ENCODE data around the gene TNPO1. TPM values are rescaled to one million over a fixed set of nuclear protein-coding genes. Genes with fewer than 3 reads are reported as not detected.

The TNPO1 gene
- polyA plus RNA-seq, 1 donor from 2014 or later, result 103 TPM

DNA sequence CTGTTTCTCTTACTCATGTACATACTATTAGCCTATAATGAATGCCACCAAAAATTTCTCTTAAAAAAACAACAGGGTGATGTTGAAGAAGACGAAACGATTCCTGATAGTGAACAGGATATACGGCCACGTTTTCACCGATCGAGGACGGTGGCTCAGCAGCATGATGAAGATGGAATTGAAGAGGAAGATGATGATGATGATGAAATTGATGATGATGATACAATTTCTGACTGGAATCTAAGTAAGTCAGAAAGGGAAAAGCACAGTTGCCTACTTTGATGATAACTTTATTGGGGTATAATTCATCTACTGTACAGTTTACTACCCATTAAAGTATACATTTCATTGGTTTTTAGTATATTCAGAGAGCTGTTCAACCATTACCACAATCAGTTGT lies 66.5 kb downstream of the TNPO1 start:
- Histone ChIP-seq H3K27ac (ENCODE audit: low read length) (no peak overlapping the region), H3K9me2 (ENCODE audit: insufficient read depth, low read length) (no peaks in the 10 kb centered on the region), H3K9ac (ENCODE audit: low read length) (no peak overlapping the region), H3F3A (ENCODE audit: insufficient read depth, low read length, poor library complexity, severe bottlenecking) (no peaks in the 10 kb centered on the region), H3K79me2 (replicated peaks; ENCODE audit: insufficient read depth, low read length) (peaks cover 11% of the 10 kb centered on the region), H3K9me3 (ENCODE audit: low read length) (no peaks in the 10 kb centered on the region), H3K27me3 (ENCODE audit: insufficient read depth, low read depth, low read length) (no peaks in the 10 kb centered on the region), H2AFZ (ENCODE audit: low read depth, low read length) (no peak overlapping the region), H4K20me1 (ENCODE audit: insufficient read depth) (no peaks in the 10 kb centered on the region), H3K4me3 (ENCODE audit: low read length) (no peak overlapping the region), H3K36me3 (ENCODE audit: insufficient read depth, low read length) (peaks cover 23% of the 10 kb centered on the region), H3K4me2 (ENCODE audit: low read length) (no peak overlapping the region)
- TF ChIP-seq SMC3 (conservative IDR thresholded peaks at IDR 0.05; ENCODE audit: poor library complexity) (no peak), POLR2AphosphoS5 (IDR thresholded peaks at IDR 0.05) (no peak), EZH2 (IDR thresholded peaks at IDR 0.05; ENCODE audit: borderline replicate concordance, insufficient read depth, low read length, poor library complexity, severe bottlenecking) (no peak), MXI1 (conservative IDR thresholded peaks at IDR 0.05; ENCODE audit: poor library complexity, severe bottlenecking) (no peak), RAD21 (conservative IDR thresholded peaks at IDR 0.05) (no peak), TAF1 (IDR thresholded peaks at IDR 0.05; ENCODE audit: low read depth) (no peak), EP300 (conservative IDR thresholded peaks at IDR 0.05; ENCODE audit: poor library complexity, severe bottlenecking) (no peak)
- TF ChIP-seq, protein P1, sequence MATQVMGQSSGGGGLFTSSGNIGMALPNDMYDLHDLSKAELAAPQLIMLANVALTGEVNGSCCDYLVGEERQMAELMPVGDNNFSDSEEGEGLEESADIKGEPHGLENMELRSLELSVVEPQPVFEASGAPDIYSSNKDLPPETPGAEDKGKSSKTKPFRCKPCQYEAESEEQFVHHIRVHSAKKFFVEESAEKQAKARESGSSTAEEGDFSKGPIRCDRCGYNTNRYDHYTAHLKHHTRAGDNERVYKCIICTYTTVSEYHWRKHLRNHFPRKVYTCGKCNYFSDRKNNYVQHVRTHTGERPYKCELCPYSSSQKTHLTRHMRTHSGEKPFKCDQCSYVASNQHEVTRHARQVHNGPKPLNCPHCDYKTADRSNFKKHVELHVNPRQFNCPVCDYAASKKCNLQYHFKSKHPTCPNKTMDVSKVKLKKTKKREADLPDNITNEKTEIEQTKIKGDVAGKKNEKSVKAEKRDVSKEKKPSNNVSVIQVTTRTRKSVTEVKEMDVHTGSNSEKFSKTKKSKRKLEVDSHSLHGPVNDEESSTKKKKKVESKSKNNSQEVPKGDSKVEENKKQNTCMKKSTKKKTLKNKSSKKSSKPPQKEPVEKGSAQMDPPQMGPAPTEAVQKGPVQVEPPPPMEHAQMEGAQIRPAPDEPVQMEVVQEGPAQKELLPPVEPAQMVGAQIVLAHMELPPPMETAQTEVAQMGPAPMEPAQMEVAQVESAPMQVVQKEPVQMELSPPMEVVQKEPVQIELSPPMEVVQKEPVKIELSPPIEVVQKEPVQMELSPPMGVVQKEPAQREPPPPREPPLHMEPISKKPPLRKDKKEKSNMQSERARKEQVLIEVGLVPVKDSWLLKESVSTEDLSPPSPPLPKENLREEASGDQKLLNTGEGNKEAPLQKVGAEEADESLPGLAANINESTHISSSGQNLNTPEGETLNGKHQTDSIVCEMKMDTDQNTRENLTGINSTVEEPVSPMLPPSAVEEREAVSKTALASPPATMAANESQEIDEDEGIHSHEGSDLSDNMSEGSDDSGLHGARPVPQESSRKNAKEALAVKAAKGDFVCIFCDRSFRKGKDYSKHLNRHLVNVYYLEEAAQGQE (IDR thresholded peaks at IDR 0.05; ENCODE audit: borderline replicate concordance), result no peak
- TF ChIP-seq, protein P2, sequence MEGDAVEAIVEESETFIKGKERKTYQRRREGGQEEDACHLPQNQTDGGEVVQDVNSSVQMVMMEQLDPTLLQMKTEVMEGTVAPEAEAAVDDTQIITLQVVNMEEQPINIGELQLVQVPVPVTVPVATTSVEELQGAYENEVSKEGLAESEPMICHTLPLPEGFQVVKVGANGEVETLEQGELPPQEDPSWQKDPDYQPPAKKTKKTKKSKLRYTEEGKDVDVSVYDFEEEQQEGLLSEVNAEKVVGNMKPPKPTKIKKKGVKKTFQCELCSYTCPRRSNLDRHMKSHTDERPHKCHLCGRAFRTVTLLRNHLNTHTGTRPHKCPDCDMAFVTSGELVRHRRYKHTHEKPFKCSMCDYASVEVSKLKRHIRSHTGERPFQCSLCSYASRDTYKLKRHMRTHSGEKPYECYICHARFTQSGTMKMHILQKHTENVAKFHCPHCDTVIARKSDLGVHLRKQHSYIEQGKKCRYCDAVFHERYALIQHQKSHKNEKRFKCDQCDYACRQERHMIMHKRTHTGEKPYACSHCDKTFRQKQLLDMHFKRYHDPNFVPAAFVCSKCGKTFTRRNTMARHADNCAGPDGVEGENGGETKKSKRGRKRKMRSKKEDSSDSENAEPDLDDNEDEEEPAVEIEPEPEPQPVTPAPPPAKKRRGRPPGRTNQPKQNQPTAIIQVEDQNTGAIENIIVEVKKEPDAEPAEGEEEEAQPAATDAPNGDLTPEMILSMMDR (IDR thresholded peaks at IDR 0.05; ENCODE audit: poor library complexity, severe bottlenecking), result no peak

DNA sequence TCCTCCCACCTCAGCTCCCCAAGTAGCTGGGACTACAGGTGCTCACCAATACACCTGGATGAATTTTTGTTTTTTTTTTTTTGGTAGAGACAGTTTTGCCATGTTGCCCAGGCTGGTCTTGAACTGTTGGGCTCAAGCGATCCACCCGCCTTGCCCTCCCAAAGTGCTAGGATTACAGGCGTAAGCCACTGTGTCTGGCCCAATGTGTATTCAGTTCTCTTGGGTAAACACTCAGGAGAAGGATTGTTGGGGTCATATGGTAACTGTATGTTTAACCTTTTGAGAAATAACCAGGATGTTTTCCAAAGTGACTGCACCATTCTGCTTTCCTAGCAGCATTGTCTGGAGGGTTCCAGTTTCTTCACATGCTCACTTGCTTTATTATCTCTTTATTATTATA lies 67.4 kb downstream of the TNPO1 start:
- Histone ChIP-seq H3K27ac (ENCODE audit: low read length) (no peak overlapping the region), H3K36me3 (ENCODE audit: insufficient read depth, low read length) (peaks cover 22% of the 10 kb centered on the region), H3K9me2 (ENCODE audit: insufficient read depth, low read length) (no peaks in the 10 kb centered on the region)

More for the DNA sequence above, 67.4 kb downstream of the TNPO1 start:
- Histone ChIP-seq H3K4me3 (ENCODE audit: low read length) (no peak overlapping the region), H3K79me2 (replicated peaks; ENCODE audit: insufficient read depth, low read length) (peaks cover 11% of the 10 kb centered on the region), H2AFZ (ENCODE audit: low read depth, low read length) (no peak overlapping the region), H3K4me2 (ENCODE audit: low read length) (no peak overlapping the region), H3F3A (ENCODE audit: insufficient read depth, low read length, poor library complexity, severe bottlenecking) (no peaks in the 10 kb centered on the region), H3K9me3 (ENCODE audit: low read length) (no peaks in the 10 kb centered on the region), H3K27me3 (ENCODE audit: insufficient read depth, low read depth, low read length) (no peaks in the 10 kb centered on the region), H4K20me1 (ENCODE audit: insufficient read depth) (no peaks in the 10 kb centered on the region), H3K9ac (ENCODE audit: low read length) (no peak overlapping the region)
- TF ChIP-seq SMC3 (conservative IDR thresholded peaks at IDR 0.05; ENCODE audit: poor library complexity) (no peak), RAD21 (conservative IDR thresholded peaks at IDR 0.05) (no peak), TAF1 (IDR thresholded peaks at IDR 0.05; ENCODE audit: low read depth) (no peak), EZH2 (IDR thresholded peaks at IDR 0.05; ENCODE audit: borderline replicate concordance, insufficient read depth, low read length, poor library complexity, severe bottlenecking) (no peak), POLR2AphosphoS5 (IDR thresholded peaks at IDR 0.05) (no peak), EP300 (conservative IDR thresholded peaks at IDR 0.05; ENCODE audit: poor library complexity, severe bottlenecking) (no peak), MXI1 (conservative IDR thresholded peaks at IDR 0.05; ENCODE audit: poor library complexity, severe bottlenecking) (no peak)
- TF ChIP-seq, protein P1 (IDR thresholded peaks at IDR 0.05; ENCODE audit: borderline replicate concordance), result no peak
- TF ChIP-seq, protein P2 (IDR thresholded peaks at IDR 0.05; ENCODE audit: poor library complexity, severe bottlenecking), result no peak
